T47D (cell line): ENCODE results near the gene ODAD4.
A peak's percentile ranks its signal among the peaks of the same experiment; 100 is the strongest.

Source experiments
- DNase-seq, 2 experiments: peaks; one replicate each; pipeline versions ENCODE4 v3.0.0 to v3.0.0-alpha.2; 2011 to 2012; ENCODE audit warnings: low read depth in 1 of 2, low spot score in 1 of 2
- JUND ChIP-seq: IDR thresholded peaks from 2 replicates; pipeline ENCODE4 v1.6.1; 2012; ENCODE audit warnings: low read depth
- in situ Hi-C: cut with HindIII; loops from 2 replicates; pipeline ENCODE4 v1.10.0; 2016; ENCODE audit warnings: low sequenced_read_pairs, low pct_unique_long_range_greater_than_20kb

Gene ODAD4

GRCh38 chr17:41972571-41973407 is 42.4 kb downstream of the ODAD4 start:
- TF ChIP-seq JUND: peak; percentile 82
- in situ Hi-C loops: no loop called here
- peak; percentile 94 to 99 for DNase-seq

- no peak for DNase-seq
- in situ Hi-C loops: no loop called here
- TF ChIP-seq JUND: no peak
These were observed 43.0 kb downstream of the ODAD4 start for GRCh38 chr17:41973408-41973811.

GRCh38 chr17:41974031-41974430 is 43.6 kb downstream of the ODAD4 start:
- no peak for DNase-seq
- in situ Hi-C loops: no loop called here
- no peak for TF ChIP-seq JUND

GRCh38 chr17:41974658-41975057 is 44.2 kb downstream of the ODAD4 start:
- no peak for DNase-seq
- in situ Hi-C loops: no loop called here
- TF ChIP-seq JUND: no peak

GRCh38 chr17:41975099-41976083 is 45.0 kb downstream of the ODAD4 start:
- no peak for DNase-seq

GRCh38 chr17:41976142-41976768 is 45.8 kb downstream of the ODAD4 start:
- DNase-seq: no peak
- in situ Hi-C loops: no loop called here
- no peak for TF ChIP-seq JUND

More at GRCh38 chr17:41975099-41976083, 45.0 kb downstream of the ODAD4 start:
- in situ Hi-C loops: no loop called here
- TF ChIP-seq JUND: no peak

GRCh38 chr17:41977991-41978390 is 47.6 kb downstream of the ODAD4 start:
- in situ Hi-C loops: no loop called here
- TF ChIP-seq JUND: no peak
- peak; percentile 61 to 90 for DNase-seq

GRCh38 chr17:41982026-41982760 is 51.8 kb downstream of the ODAD4 start:
- in situ Hi-C loops: no loop called here
- TF ChIP-seq JUND: no peak

GRCh38 chr17:41984454-41984853 is 54.0 kb downstream of the ODAD4 start:
- in situ Hi-C loops: no loop called here
- TF ChIP-seq JUND: no peak

More at GRCh38 chr17:41982026-41982760, 51.8 kb downstream of the ODAD4 start:
- no peak for DNase-seq

GRCh38 chr17:41985919-41986318 is 55.5 kb downstream of the ODAD4 start:
- no peak for DNase-seq
- TF ChIP-seq JUND: no peak
- in situ Hi-C loops: no loop called here

More at GRCh38 chr17:41984454-41984853, 54.0 kb downstream of the ODAD4 start:
- no peak for DNase-seq

GRCh38 chr17:41986634-41987033 is 56.2 kb downstream of the ODAD4 start:
- TF ChIP-seq JUND: no peak
- in situ Hi-C loops: no loop called here

GRCh38 chr17:41987642-41988041 is 57.2 kb downstream of the ODAD4 start:
- DNase-seq: no peak
- in situ Hi-C loops: no loop called here
- no peak for TF ChIP-seq JUND

More at GRCh38 chr17:41986634-41987033, 56.2 kb downstream of the ODAD4 start:
- no peak for DNase-seq
